HUES48 (cell line): ENCODE measurements around the gene JKAMP.

Source experiments
- H3K27ac ChIP-seq: one replicate; pipeline ENCODE4 v1.7.0; 2013; ENCODE audit warnings: low read depth, low read length, inconsistent platforms
- H3K27me3 ChIP-seq: 2 replicates; pipeline ENCODE4 v1.6.1; 2013; ENCODE audit warnings: mild to moderate bottlenecking, low read length; ENCODE audit not compliant: control insufficient read depth, insufficient read depth
- H3K36me3 ChIP-seq: 2 replicates; pipeline ENCODE4 v1.6.1; 2013; ENCODE audit warnings: low read length; ENCODE audit not compliant: control insufficient read depth, insufficient read depth
- H3K4me1 ChIP-seq: 2 replicates; pipeline ENCODE4 v1.6.1; 2013; ENCODE audit warnings: mild to moderate bottlenecking, low read length; ENCODE audit not compliant: control insufficient read depth, insufficient read depth
- H3K4me3 ChIP-seq: 2 replicates; pipeline ENCODE4 v1.5.1; 2013; ENCODE audit warnings: mild to moderate bottlenecking, low read depth, low read length
- H3K9ac ChIP-seq: 2 replicates; pipeline ENCODE4 v1.6.1; 2013; ENCODE audit warnings: mild to moderate bottlenecking, low read depth, low read length, moderate library complexity
- H3K9me3 ChIP-seq: 2 replicates; pipeline ENCODE4 v1.6.1; 2013; ENCODE audit warnings: low read length; ENCODE audit not compliant: control insufficient read depth, insufficient read depth

JKAMP gene

GRCh38 chr14:59509101-59509500 is 24.8 kb downstream of the JKAMP start:
- Histone ChIP-seq H3K36me3 (peaks cover 9% of the 10 kb centered on the region), H3K9me3 (peaks cover 8% of the 10 kb centered on the region), H3K27me3 (no peaks in the 10 kb centered on the region), H3K4me1 (no peaks in the 10 kb centered on the region), H3K9ac (no peak overlapping the region), H3K27ac (no peak overlapping the region), H3K4me3 (no peak overlapping the region)

GRCh38 chr14:59510001-59510400 is 25.7 kb downstream of the JKAMP start:
- no peaks in the 10 kb centered on the region for H3K27me3 ChIP-seq
- no peaks in the 10 kb centered on the region for H3K4me1 ChIP-seq
- H3K4me3 ChIP-seq, result no peak overlapping the region

GRCh38 chr14:59510966-59511365 is 26.6 kb downstream of the JKAMP start:
- Histone ChIP-seq H3K4me3 (no peak overlapping the region), H3K9me3 (peaks cover 8% of the 10 kb centered on the region), H3K27ac (no peak overlapping the region), H3K4me1 (no peaks in the 10 kb centered on the region), H3K27me3 (no peaks in the 10 kb centered on the region), H3K36me3 (no peaks in the 10 kb centered on the region), H3K9ac (no peak overlapping the region)

More at GRCh38 chr14:59510001-59510400, 25.7 kb downstream of the JKAMP start:
- Histone ChIP-seq H3K27ac (no peak overlapping the region), H3K9ac (no peak overlapping the region), H3K9me3 (peaks cover 8% of the 10 kb centered on the region), H3K36me3 (no peaks in the 10 kb centered on the region)

GRCh38 chr14:59511916-59512575 is 27.7 kb downstream of the JKAMP start:
- peaks cover 8% of the 10 kb centered on the region for H3K9me3 ChIP-seq

GRCh38 chr14:59520224-59520623 is 35.9 kb downstream of the JKAMP start:
- Histone ChIP-seq H3K27me3 (no peaks in the 10 kb centered on the region), H3K4me1 (no peaks in the 10 kb centered on the region), H3K9ac (no peak overlapping the region), H3K27ac (no peak overlapping the region), H3K36me3 (no peaks in the 10 kb centered on the region), H3K4me3 (no peak overlapping the region), H3K9me3 (no peaks in the 10 kb centered on the region)

More at GRCh38 chr14:59511916-59512575, 27.7 kb downstream of the JKAMP start:
- Histone ChIP-seq H3K9ac (no peak overlapping the region), H3K4me1 (no peaks in the 10 kb centered on the region), H3K4me3 (no peak overlapping the region), H3K27me3 (no peaks in the 10 kb centered on the region), H3K27ac (no peak overlapping the region), H3K36me3 (no peaks in the 10 kb centered on the region)

GRCh38 chr14:59529189-59529588 is 44.9 kb downstream of the JKAMP start:
- Histone ChIP-seq H3K36me3 (no peaks in the 10 kb centered on the region), H3K4me1 (no peaks in the 10 kb centered on the region), H3K4me3 (no peak overlapping the region), H3K9ac (no peak overlapping the region), H3K27me3 (no peaks in the 10 kb centered on the region), H3K9me3 (no peaks in the 10 kb centered on the region), H3K27ac (no peak overlapping the region)

- no peaks in the 10 kb centered on the region for H3K4me1 ChIP-seq
- no peak overlapping the region for H3K4me3 ChIP-seq
- no peak overlapping the region for H3K27ac ChIP-seq
- H3K27me3 ChIP-seq, result no peaks in the 10 kb centered on the region
- H3K9me3 ChIP-seq, result no peaks in the 10 kb centered on the region
- no peaks in the 10 kb centered on the region for H3K36me3 ChIP-seq
- no peak overlapping the region for H3K9ac ChIP-seq
Measured at GRCh38 chr14:59530349-59530748, 46.0 kb downstream of the JKAMP start.

- H3K27ac ChIP-seq, result no peak overlapping the region
- no peak overlapping the region for H3K9ac ChIP-seq
Measured at GRCh38 chr14:59532419-59532818, 48.1 kb downstream of the JKAMP start.

GRCh38 chr14:59534361-59534987 is 50.2 kb downstream of the JKAMP start:
- no peak overlapping the region for H3K9ac ChIP-seq
- H3K27ac ChIP-seq, result no peak overlapping the region
- H3K27me3 ChIP-seq, result no peaks in the 10 kb centered on the region
- no peaks in the 10 kb centered on the region for H3K36me3 ChIP-seq
- no peak overlapping the region for H3K4me3 ChIP-seq
- no peaks in the 10 kb centered on the region for H3K9me3 ChIP-seq
- no peaks in the 10 kb centered on the region for H3K4me1 ChIP-seq

More at GRCh38 chr14:59532419-59532818, 48.1 kb downstream of the JKAMP start:
- H3K9me3 ChIP-seq, result no peaks in the 10 kb centered on the region
- no peaks in the 10 kb centered on the region for H3K27me3 ChIP-seq
- H3K36me3 ChIP-seq, result no peaks in the 10 kb centered on the region
- H3K4me3 ChIP-seq, result no peak overlapping the region
- no peaks in the 10 kb centered on the region for H3K4me1 ChIP-seq

- no peaks in the 10 kb centered on the region for H3K27me3 ChIP-seq
- H3K4me1 ChIP-seq, result no peaks in the 10 kb centered on the region
- H3K27ac ChIP-seq, result no peak overlapping the region
- no peaks in the 10 kb centered on the region for H3K9me3 ChIP-seq
- H3K4me3 ChIP-seq, result no peak overlapping the region
- no peaks in the 10 kb centered on the region for H3K36me3 ChIP-seq
- no peak overlapping the region for H3K9ac ChIP-seq
Measured at GRCh38 chr14:59537476-59537875, 53.2 kb downstream of the JKAMP start.

- Histone ChIP-seq H3K36me3 (no peaks in the 10 kb centered on the region), H3K27me3 (no peaks in the 10 kb centered on the region), H3K27ac (no peak overlapping the region), H3K4me3 (no peak overlapping the region), H3K4me1 (no peaks in the 10 kb centered on the region), H3K9ac (no peak overlapping the region), H3K9me3 (no peaks in the 10 kb centered on the region)
Measured at GRCh38 chr14:59538936-59539335, 54.6 kb downstream of the JKAMP start.
